Measurements from ENCODE around the gene KDM5B.

- no peak for TF ChIP-seq PATZ1 (CRISPR knock-in tag; IDR thresholded peaks at IDR 0.05; ENCODE audit: borderline replicate concordance)
- TF ChIP-seq RARB (CRISPR knock-in tag; IDR thresholded peaks at IDR 0.05) = no peak
- no peak for TF ChIP-seq PPARA (CRISPR knock-in tag; IDR thresholded peaks at IDR 0.05; ENCODE audit: borderline replicate concordance)
- TF ChIP-seq, protein P1, sequence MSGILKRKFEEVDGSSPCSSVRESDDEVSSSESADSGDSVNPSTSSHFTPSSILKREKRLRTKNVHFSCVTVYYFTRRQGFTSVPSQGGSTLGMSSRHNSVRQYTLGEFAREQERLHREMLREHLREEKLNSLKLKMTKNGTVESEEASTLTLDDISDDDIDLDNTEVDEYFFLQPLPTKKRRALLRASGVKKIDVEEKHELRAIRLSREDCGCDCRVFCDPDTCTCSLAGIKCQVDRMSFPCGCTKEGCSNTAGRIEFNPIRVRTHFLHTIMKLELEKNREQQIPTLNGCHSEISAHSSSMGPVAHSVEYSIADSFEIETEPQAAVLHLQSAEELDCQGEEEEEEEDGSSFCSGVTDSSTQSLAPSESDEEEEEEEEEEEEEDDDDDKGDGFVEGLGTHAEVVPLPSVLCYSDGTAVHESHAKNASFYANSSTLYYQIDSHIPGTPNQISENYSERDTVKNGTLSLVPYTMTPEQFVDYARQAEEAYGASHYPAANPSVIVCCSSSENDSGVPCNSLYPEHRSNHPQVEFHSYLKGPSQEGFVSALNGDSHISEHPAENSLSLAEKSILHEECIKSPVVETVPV (CRISPR knock-in tag; IDR thresholded peaks at IDR 0.05) = no peak
- no peak for TF ChIP-seq ZNF70 (CRISPR knock-in tag; IDR thresholded peaks at IDR 0.05)
- no peak for TF ChIP-seq ZNF565 (CRISPR knock-in tag; conservative IDR thresholded peaks at IDR 0.05; ENCODE audit: low read depth)
- TF ChIP-seq ZC3H10 (CRISPR knock-in tag; IDR thresholded peaks at IDR 0.05) = no peak
- no peak for TF ChIP-seq CREB5 (CRISPR knock-in tag; IDR thresholded peaks at IDR 0.05; ENCODE audit: low read depth)
- no peak for TF ChIP-seq BACH2 (CRISPR knock-in tag; IDR thresholded peaks at IDR 0.05; ENCODE audit: borderline replicate concordance)
- TF ChIP-seq ISL1 (CRISPR knock-in tag; IDR thresholded peaks at IDR 0.05) = no peak
- no peak for TF ChIP-seq TOX (CRISPR knock-in tag; IDR thresholded peaks at IDR 0.05; ENCODE audit: borderline replicate concordance)
- no peak for TF ChIP-seq ZNF8 (CRISPR knock-in tag; IDR thresholded peaks at IDR 0.05)
- TF ChIP-seq CSDC2 (CRISPR knock-in tag; IDR thresholded peaks at IDR 0.05) = no peak
- TF ChIP-seq OSR1 (CRISPR knock-in tag; IDR thresholded peaks at IDR 0.05) = no peak
These were observed 125.2 kb downstream of the KDM5B start for GRCh38 chr1:202683029-202683428.

Data from SK-N-SH treated with all-trans-retinoic acid at 6 μM for 48 hours (cell line).